Breast epithelium (tissue), 4 donors: Measurements from ENCODE around the gene ITGA3. TPM values are rescaled to one million over a fixed set of nuclear protein-coding genes. Genes with fewer than 3 reads are reported as not detected.

ENCODE experiments used
- DNase-seq, 2 donors: peaks; one replicate each; pipeline ENCODE4 v3.0.0-alpha.2; 2019; ENCODE audit warnings: low spot score in 2 of 2
- H3K27ac ChIP-seq, 2 donors: fragments of 200-600 bp; sonication (generic) in 1 of 2; one replicate each; pipeline ENCODE4 v1.5.1; 2016 to 2019; ENCODE audit warnings: mild to moderate bottlenecking in 1 of 2
- H3K27me3 ChIP-seq, 2 donors: fragments of 200-600 bp; sonication (generic) in 1 of 2; one replicate each; pipeline versions ENCODE4 v1.5.1 to v1.6.0; 2017 to 2019; ENCODE audit warnings: control low read depth in 1 of 2, mild to moderate bottlenecking in 1 of 2
- H3K36me3 ChIP-seq: fragments of 200-600 bp; one replicate; pipeline ENCODE4 v1.5.1; 2019
- H3K4me1 ChIP-seq, 2 donors: fragments of 200-600 bp; sonication (generic); one replicate each; pipeline ENCODE4 v1.5.1; 2016 to 2019; ENCODE audit warnings: control low read depth in 1 of 2
- H3K4me3 ChIP-seq, 3 donors: fragments of 200-600 bp; sonication (generic); 1 replicate in 2 of 3; 2 replicates in 1 of 3; pipeline ENCODE4 v1.5.1; 2016 to 2019; ENCODE audit warnings: mild to moderate bottlenecking in 3 of 3, moderate library complexity in 2 of 3
- H3K9me3 ChIP-seq, 2 donors: fragments of 200-600 bp; sonication (generic) in 1 of 2; one replicate each; pipeline ENCODE4 v1.5.1; 2016 to 2019; ENCODE audit warnings: control low read depth in 1 of 2
- POLR2A ChIP-seq: fragments of 450-650 bp; IDR thresholded peaks from one replicate; pipeline ENCODE4 v1.6.1; 2016; ENCODE audit warnings: antibody characterized with exemption, mild to moderate bottlenecking, moderate library complexity
- POLR2AphosphoS5 ChIP-seq, 3 donors: sonication (generic); formaldehyde crosslinking; IDR thresholded peaks; one replicate each; pipeline ENCODE4 v1.6.1; 2017; ENCODE audit warnings: antibody characterized with exemption in 3 of 3
- intact Hi-C: fragments of 100-400 bp; cut with DNase I; formaldehyde crosslinking; loops from one replicate; pipeline ENCODE4 v1.15.1; 2023; ENCODE audit warnings: low total_unique reads
- total RNA-seq, 3 donors: library from RNA; depleted of rRNA; stranded (reverse); fragments of >200 nt; gene quantifications; one replicate each; pipeline ENCODE4 v1.1.0, GENCODE V29; 2016
- TF ChIP-seq, protein P1 (sequence below), 3 donors: fragments of 450-650 bp; IDR thresholded peaks; one replicate each; pipeline ENCODE4 v1.5.1; 2016 to 2017; ENCODE audit warnings: antibody characterized with exemption in 3 of 3, mild to moderate bottlenecking in 3 of 3, moderate library complexity in 3 of 3

Gene ITGA3
- total RNA-seq, 3 donors from 2014 or later: 10.6 to 67.6 (median 48.5) TPM

DNA sequence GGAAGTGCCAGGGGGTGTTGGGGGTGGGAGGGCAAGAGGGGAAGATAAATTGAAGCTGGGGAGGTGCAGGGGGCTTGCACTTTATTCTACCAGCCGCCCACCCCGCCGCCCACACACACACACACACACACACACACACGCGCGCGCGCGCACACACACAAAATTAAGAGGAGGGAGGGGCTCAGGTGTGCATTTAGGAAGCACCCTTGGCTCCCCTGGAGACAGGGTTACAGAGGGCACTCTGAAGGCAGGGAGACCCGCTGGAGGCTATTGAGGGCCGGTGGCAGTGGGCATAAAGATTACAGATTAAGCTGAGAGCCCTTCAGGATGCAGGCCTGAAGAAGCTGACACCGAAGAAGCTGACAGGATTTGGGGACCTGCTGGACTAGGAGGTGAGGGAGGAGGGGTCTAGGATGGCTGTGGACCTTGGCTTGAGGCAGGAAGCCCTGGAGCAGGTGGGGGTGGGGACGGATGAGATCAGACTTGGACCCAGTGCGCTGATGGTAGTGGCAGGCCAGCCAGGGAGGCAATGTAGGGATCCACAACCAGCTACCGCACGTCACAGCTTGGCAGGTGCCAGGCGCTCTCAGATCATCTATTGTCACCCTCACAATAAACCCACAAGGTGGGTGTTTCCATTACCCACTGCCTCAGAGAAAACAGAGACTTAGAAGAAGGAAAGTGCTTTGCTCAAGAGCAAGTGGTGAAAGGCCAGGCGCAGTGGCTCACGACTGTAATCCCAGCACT, 74.8 kb downstream of the ITGA3 start:
- intact Hi-C loops: no loop called here
- H3K4me1 ChIP-seq: peaks cover 0 to 10% of the 10 kb centered on the region in 2 donors

DNA sequence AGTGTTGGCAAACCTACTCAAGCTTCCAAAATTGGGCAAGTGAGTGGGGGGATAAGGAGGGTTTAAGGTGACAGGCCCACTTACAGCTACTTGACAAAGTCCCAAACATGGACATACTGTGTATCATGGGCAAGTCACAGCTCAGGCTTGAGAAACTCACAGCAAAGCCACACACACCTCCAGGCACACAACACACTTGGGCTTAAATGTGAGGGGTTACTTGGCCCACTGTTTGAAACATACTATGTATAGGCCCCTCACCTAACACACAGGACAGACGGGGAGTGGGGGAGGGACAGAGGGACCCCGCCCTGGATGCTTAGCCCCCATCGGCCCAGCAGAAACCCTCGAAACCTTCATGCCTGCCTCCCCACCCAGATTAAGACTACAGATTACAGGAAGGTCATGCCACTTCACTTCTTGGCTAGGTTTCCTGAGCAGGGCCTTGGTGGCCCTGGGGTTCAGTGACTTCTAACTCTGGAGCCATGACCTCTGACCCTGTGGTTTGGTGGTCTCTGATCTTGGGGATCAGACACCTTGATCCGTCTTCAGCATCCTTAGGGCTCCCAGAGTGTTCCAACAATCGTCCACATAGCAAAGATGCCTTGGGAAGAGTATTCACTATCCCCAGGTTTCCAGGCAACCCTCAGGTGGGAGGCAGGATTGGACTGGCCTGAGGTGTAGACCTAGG, 76.3 kb downstream of the ITGA3 start:
- H3K27me3 ChIP-seq: peaks cover 8 to 9% of the 10 kb centered on the region in 2 donors
- intact Hi-C loops: no loop called here
- no peak overlapping the region for H3K27ac ChIP-seq
- peaks cover 0 to 10% of the 10 kb centered on the region in 2 donors for H3K4me1 ChIP-seq
- H3K9me3 ChIP-seq: no peaks in the 10 kb centered on the region
- no peak overlapping the region for H3K4me3 ChIP-seq
- DNase-seq: no peak
- no peaks in the 10 kb centered on the region for H3K36me3 ChIP-seq
- no peak for TF ChIP-seq POLR2AphosphoS5 (IDR thresholded peaks at IDR 0.05)
- no peak for TF ChIP-seq POLR2A
- TF ChIP-seq, protein P1, sequence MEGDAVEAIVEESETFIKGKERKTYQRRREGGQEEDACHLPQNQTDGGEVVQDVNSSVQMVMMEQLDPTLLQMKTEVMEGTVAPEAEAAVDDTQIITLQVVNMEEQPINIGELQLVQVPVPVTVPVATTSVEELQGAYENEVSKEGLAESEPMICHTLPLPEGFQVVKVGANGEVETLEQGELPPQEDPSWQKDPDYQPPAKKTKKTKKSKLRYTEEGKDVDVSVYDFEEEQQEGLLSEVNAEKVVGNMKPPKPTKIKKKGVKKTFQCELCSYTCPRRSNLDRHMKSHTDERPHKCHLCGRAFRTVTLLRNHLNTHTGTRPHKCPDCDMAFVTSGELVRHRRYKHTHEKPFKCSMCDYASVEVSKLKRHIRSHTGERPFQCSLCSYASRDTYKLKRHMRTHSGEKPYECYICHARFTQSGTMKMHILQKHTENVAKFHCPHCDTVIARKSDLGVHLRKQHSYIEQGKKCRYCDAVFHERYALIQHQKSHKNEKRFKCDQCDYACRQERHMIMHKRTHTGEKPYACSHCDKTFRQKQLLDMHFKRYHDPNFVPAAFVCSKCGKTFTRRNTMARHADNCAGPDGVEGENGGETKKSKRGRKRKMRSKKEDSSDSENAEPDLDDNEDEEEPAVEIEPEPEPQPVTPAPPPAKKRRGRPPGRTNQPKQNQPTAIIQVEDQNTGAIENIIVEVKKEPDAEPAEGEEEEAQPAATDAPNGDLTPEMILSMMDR (IDR thresholded peaks at IDR 0.05): no peak

More for the DNA sequence above, 74.8 kb downstream of the ITGA3 start:
- Histone ChIP-seq H3K9me3 (no peaks in the 10 kb centered on the region), H3K27me3 (peaks cover 8 to 9% of the 10 kb centered on the region in 2 donors), H3K36me3 (no peaks in the 10 kb centered on the region), H3K4me3 (peak overlapping the region in 2 of 3 donors; percentile 51 to 72), H3K27ac (no peak overlapping the region)
- no peak for DNase-seq
- no peak for TF ChIP-seq POLR2A
- TF ChIP-seq POLR2AphosphoS5 (IDR thresholded peaks at IDR 0.05): no peak
- TF ChIP-seq, protein P1 (IDR thresholded peaks at IDR 0.05): no peak

DNA sequence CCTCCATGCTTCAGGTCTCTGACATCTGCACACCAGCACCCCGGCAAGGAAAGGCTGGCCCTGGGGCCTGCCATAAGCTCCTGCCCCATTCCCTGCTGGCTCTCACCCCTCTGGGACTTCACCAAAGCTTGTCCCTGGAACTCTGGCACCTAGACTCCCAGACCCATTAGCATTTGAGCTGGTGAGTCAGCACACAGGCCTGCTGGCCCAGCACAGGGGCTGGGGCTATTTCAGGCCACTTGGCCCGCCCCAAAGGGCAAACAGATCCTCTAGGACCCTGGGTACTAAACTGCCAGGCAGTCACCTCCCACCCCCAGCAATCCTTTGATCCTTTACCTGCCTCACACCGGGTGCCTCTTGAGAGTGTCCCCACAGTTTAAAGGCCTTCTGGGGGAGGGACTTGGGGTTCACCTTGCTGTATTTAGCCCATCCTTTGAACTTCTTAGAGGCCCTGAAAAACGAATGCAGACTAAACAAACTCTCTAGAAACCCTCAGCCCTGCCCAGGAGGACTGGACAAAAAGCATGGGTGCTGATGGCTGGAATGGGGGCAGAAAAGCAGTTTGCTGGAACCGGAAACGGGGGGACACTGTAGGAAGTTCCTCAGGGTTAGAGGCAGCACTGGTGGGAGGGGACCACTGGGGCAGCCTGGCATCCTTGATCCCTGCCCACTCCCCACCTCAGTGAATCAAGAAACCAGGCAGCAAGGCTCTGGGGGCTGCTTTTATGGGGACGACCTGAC, 77.3 kb downstream of the ITGA3 start:
- no peak overlapping the region for H3K27ac ChIP-seq
- TF ChIP-seq, protein P1 (IDR thresholded peaks at IDR 0.05): no peak
- TF ChIP-seq POLR2A (no peak), POLR2AphosphoS5 (IDR thresholded peaks at IDR 0.05) (no peak)
- no peaks in the 10 kb centered on the region for H3K9me3 ChIP-seq
- peaks cover 0 to 10% of the 10 kb centered on the region in 2 donors for H3K4me1 ChIP-seq
- intact Hi-C loops: no loop called here
- peaks cover 8 to 9% of the 10 kb centered on the region in 2 donors for H3K27me3 ChIP-seq
- H3K4me3 ChIP-seq: no peak overlapping the region
- H3K36me3 ChIP-seq: no peaks in the 10 kb centered on the region
- DNase-seq: no peak

DNA sequence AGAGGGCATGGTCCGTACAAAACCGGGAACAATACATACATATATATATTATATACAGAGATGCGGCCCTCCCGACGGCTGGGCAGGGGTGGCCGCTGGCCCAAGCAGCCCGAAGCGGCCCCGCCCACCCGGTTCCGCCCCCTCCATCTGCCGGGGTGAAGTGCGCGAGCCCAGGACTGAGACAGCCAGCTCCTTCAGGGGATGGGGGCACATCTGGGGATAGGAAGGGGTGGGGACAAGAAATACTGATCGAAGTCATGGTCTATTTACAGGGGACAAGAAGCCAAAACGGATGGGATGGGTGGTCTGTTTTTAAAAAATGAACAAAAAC, 77.8 kb downstream of the ITGA3 start:
- no peak overlapping the region for H3K27ac ChIP-seq
- TF ChIP-seq, protein P1 (IDR thresholded peaks at IDR 0.05): no peak
- TF ChIP-seq POLR2A (no peak), POLR2AphosphoS5 (IDR thresholded peaks at IDR 0.05) (no peak)
- H3K27me3 ChIP-seq: peaks cover 7 to 8% of the 10 kb centered on the region in 2 donors
- peaks cover 0 to 10% of the 10 kb centered on the region in 2 donors for H3K4me1 ChIP-seq
- no peaks in the 10 kb centered on the region for H3K36me3 ChIP-seq
- no peaks in the 10 kb centered on the region for H3K9me3 ChIP-seq
- DNase-seq: no peak
- intact Hi-C loops: no loop called here
- H3K4me3 ChIP-seq: no peak overlapping the region
